Dermis microvascular lymphatic vessel endothelial cell (primary cell): ENCODE data around the gene SEMA4D. TPM values are rescaled to one million over a fixed set of nuclear protein-coding genes. Genes with fewer than 3 reads are reported as not detected.

ENCODE experiments used
- DNase-seq, 2 donors: peaks; one replicate each; pipeline versions ENCODE4 v3.0.0 to v3.0.0-alpha.2; 2010; ENCODE audit warnings: low read depth in 2 of 2
- total RNA-seq: library from RNA; depleted of rRNA; stranded (reverse); fragments of >200 nt; gene quantifications from 2 replicates; pipeline ENCODE4 v1.2.1, GENCODE V29; 2014

SEMA4D gene
- total RNA-seq, 1 donor from 2014 or later: 2.3 TPM

- DNase-seq: peak in 1 of 2 donors; percentile 7
These were observed 178.7 kb downstream of the SEMA4D start for GRCh38 chr9:89319015-89319905.

GRCh38 chr9:89318123-89319014 is 179.5 kb downstream of the SEMA4D start, which contains the start of gene SECISBP2:
TSS of gene SECISBP2 (plus strand) at chr9:89318500. CDS start at chr9:89318577, 77 bp downstream.
- peak; percentile 94 to 98 for DNase-seq

- no peak for DNase-seq
These were observed 180.6 kb downstream of the SEMA4D start for GRCh38 chr9:89317282-89317681.

GRCh38 chr9:89315482-89315881 is 182.4 kb downstream of the SEMA4D start:
- no peak for DNase-seq

- DNase-seq: no peak
These were observed 183.0 kb downstream of the SEMA4D start for GRCh38 chr9:89314955-89315354.

- no peak for DNase-seq
These were observed 184.1 kb downstream of the SEMA4D start for GRCh38 chr9:89313842-89314241.

GRCh38 chr9:89312222-89312571 is 185.7 kb downstream of the SEMA4D start:
- DNase-seq: peak in 1 of 2 donors; percentile 39

- peak in 1 of 2 donors; percentile 25 for DNase-seq
These were observed 186.3 kb downstream of the SEMA4D start for GRCh38 chr9:89311346-89312221.

Other genes starting within 250 kb of the SEMA4D start
- 89.4 and 102 TPM in 2 replicates for gene CKS2, start 186.9 kb downstream of the SEMA4D start, total RNA-seq
- 16.4 and 24.4 TPM in 2 replicates for gene SECISBP2, start 179.6 kb downstream of the SEMA4D start, total RNA-seq
- under 0.01 and 0.13 TPM in 2 replicates for gene GADD45G, start 106.9 kb upstream of the SEMA4D start, total RNA-seq